Panc1 (cell line): ENCODE data around the gene CAMKV.

ENCODE experiments used
- POLR2AphosphoS5 ChIP-seq: IDR thresholded peaks from 2 replicates; pipeline ENCODE4 v1.6.1; 2012; ENCODE audit warnings: mild to moderate bottlenecking, low read depth, low read length, moderate library complexity
- SIN3A ChIP-seq: IDR thresholded peaks from 2 replicates; pipeline ENCODE4 v1.6.1; 2012; ENCODE audit warnings: low read depth, mild to moderate bottlenecking, low read length, moderate library complexity, borderline replicate concordance; ENCODE audit not compliant: insufficient read depth
- TCF7L2 ChIP-seq: IDR thresholded peaks from 2 replicates; pipeline ENCODE4 v1.6.1; 2011; ENCODE audit warnings: mild to moderate bottlenecking, low read depth, low read length, inconsistent platforms
- TF ChIP-seq, protein P1 (sequence below): fragments of 450-650 bp; IDR thresholded peaks from 2 replicates; pipeline ENCODE4 v1.5.1; 2017; ENCODE audit warnings: mild to moderate bottlenecking
- TF ChIP-seq, protein P2 (sequence below), 2 experiments: IDR thresholded peaks; 2 replicates each; pipeline ENCODE4 v1.6.1; 2011 to 2012; ENCODE audit warnings: low read depth in 2 of 2, control low read depth in 1 of 2, low read length in 1 of 2, mild to moderate bottlenecking in 1 of 2, moderate library complexity in 1 of 2; ENCODE audit not compliant: insufficient read depth in 1 of 2

DNA sequence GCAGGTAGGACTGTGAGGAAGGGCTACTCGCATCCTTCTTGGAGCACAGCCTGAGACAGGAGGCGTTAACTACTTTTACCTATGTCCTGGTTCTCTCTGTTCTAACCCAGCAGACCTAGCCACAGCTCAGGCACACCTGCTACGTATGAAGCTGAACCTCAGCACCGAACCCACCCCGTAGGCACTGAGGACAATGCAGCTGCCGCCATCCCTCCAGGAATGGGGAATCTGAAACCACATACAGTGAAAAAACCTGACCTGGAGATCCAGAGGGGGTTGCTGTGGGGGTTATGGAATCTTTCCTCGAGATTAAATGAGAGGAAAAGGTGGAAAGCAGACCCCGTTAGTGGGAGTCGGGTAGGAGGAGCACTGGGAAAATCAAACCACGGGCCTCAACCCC, 19.6 kb upstream of the CAMKV start:
- TF ChIP-seq, protein P1, sequence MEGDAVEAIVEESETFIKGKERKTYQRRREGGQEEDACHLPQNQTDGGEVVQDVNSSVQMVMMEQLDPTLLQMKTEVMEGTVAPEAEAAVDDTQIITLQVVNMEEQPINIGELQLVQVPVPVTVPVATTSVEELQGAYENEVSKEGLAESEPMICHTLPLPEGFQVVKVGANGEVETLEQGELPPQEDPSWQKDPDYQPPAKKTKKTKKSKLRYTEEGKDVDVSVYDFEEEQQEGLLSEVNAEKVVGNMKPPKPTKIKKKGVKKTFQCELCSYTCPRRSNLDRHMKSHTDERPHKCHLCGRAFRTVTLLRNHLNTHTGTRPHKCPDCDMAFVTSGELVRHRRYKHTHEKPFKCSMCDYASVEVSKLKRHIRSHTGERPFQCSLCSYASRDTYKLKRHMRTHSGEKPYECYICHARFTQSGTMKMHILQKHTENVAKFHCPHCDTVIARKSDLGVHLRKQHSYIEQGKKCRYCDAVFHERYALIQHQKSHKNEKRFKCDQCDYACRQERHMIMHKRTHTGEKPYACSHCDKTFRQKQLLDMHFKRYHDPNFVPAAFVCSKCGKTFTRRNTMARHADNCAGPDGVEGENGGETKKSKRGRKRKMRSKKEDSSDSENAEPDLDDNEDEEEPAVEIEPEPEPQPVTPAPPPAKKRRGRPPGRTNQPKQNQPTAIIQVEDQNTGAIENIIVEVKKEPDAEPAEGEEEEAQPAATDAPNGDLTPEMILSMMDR: no peak
- TF ChIP-seq POLR2AphosphoS5: no peak
- no peak for TF ChIP-seq TCF7L2
- TF ChIP-seq, protein P2, sequence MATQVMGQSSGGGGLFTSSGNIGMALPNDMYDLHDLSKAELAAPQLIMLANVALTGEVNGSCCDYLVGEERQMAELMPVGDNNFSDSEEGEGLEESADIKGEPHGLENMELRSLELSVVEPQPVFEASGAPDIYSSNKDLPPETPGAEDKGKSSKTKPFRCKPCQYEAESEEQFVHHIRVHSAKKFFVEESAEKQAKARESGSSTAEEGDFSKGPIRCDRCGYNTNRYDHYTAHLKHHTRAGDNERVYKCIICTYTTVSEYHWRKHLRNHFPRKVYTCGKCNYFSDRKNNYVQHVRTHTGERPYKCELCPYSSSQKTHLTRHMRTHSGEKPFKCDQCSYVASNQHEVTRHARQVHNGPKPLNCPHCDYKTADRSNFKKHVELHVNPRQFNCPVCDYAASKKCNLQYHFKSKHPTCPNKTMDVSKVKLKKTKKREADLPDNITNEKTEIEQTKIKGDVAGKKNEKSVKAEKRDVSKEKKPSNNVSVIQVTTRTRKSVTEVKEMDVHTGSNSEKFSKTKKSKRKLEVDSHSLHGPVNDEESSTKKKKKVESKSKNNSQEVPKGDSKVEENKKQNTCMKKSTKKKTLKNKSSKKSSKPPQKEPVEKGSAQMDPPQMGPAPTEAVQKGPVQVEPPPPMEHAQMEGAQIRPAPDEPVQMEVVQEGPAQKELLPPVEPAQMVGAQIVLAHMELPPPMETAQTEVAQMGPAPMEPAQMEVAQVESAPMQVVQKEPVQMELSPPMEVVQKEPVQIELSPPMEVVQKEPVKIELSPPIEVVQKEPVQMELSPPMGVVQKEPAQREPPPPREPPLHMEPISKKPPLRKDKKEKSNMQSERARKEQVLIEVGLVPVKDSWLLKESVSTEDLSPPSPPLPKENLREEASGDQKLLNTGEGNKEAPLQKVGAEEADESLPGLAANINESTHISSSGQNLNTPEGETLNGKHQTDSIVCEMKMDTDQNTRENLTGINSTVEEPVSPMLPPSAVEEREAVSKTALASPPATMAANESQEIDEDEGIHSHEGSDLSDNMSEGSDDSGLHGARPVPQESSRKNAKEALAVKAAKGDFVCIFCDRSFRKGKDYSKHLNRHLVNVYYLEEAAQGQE (IDR thresholded peaks at IDR 0.05; ENCODE audit: insufficient read depth in 1 of 2, low read depth in 2 of 2, low read length in 1 of 2): no peak
- TF ChIP-seq SIN3A: no peak
